ENCODE data around the gene COQ8B.

The COQ8B gene

DNA sequence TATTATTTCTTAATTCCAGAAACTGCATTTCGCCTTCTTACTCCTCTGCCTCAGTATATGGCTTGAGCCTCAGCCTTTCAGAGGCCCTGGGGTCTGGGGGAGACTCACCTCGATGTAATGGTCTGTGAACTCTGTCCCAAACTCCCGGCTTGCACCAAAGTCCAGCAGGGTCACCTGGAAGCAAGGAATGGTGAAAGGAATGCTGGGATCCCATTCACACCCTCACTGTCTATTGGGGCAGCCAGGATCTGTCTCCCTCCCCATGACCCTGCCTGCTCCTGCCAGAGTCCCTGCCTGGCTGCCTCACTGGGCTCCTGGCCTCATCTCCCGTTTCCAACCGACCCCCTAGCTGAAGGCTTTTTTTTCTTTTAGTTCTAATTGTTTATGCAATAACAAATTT is 20.8 kb downstream of the COQ8B start:
- Histone ChIP-seq H3K9ac (ENCODE audit: low read depth, low read length) (no peak overlapping the region), H3K27me3 (ENCODE audit: insufficient read depth, low read length) (no peaks in the 10 kb centered on the region)

DNA sequence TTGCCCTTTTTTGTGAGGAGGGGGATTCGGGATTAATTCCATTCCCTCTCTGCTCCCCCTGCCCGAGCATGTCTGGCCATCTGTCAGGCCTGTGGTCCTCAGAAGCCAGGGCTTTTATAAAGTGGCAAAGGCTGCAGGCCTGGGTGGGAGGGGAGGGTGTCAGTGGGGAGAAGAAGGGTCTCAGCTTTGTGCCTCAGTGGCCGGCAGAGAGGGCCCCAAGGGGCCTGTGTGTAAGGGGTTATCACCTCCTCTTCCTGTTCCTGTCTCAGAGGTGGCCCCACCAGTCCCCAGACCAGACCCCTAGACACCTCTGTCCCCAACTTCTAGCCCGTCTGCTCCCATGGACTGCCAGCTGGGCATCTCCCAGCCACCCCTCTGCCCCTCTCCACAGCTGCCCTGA is 22.8 kb downstream of the COQ8B start:
- no peak overlapping the region for H3K9ac ChIP-seq (ENCODE audit: low read depth, low read length)
- peaks cover 3% of the 10 kb centered on the region; the same call in 1 of the 2 replicates for H3K4me1 ChIP-seq (ENCODE audit: insufficient read depth, low read length)
- H3K9me3 ChIP-seq (ENCODE audit: insufficient read depth, low read depth, low read length): no peaks in the 10 kb centered on the region
- no peaks in the 10 kb centered on the region for H3K27me3 ChIP-seq (ENCODE audit: insufficient read depth, low read length)
- no peak overlapping the region for H3K27ac ChIP-seq (ENCODE audit: low read length)
- peaks cover 16% of the 10 kb centered on the region for H3K36me3 ChIP-seq (ENCODE audit: insufficient read depth, low read depth, low read length)
- no peak overlapping the region for H3K4me3 ChIP-seq (ENCODE audit: low read length)

More for the DNA sequence above, 20.8 kb downstream of the COQ8B start:
- peaks cover 29% of the 10 kb centered on the region for H3K36me3 ChIP-seq (ENCODE audit: insufficient read depth, low read depth, low read length)
- H3K27ac ChIP-seq (ENCODE audit: low read length): no peak overlapping the region
- H3K4me1 ChIP-seq (ENCODE audit: insufficient read depth, low read length): peaks cover 3% of the 10 kb centered on the region; the same call in 1 of the 2 replicates
- H3K4me3 ChIP-seq (ENCODE audit: low read length): no peak overlapping the region
- H3K9me3 ChIP-seq (ENCODE audit: insufficient read depth, low read depth, low read length): no peaks in the 10 kb centered on the region

DNA sequence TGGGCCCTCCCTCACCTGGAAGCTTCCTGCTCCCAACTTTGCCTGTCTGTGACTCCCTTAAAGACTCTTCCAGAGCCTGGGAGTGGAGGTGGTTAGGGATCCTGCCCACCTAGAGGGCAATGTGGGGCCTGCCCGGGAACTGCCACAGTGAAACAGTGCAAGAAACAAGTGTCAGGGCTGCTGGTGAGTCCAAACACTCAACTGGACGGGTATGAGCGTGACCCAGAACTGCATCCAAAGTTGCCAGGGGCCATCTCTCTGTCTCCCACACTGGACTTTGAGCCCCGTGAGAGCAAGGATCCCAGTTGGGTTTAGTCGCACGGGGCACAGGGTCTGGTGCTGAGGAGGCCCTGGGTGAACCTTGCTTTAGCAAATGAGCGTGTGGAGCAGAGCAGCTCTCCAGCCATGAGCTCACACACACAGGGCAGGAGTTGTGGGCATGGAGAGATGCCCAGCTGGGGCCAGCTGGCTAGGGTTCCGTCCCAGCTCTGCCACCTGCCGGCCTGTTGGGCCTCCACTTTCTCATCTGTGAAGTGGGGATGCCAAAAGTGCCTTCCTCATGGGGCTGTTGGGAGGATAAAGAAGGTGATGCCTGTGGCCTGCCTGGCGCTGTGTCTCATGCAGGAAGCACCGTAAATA is 23.4 kb downstream of the COQ8B start:
- Histone ChIP-seq H3K27ac (ENCODE audit: low read length) (no peak overlapping the region), H3K36me3 (ENCODE audit: insufficient read depth, low read depth, low read length) (peaks cover 16% of the 10 kb centered on the region), H3K27me3 (ENCODE audit: insufficient read depth, low read length) (no peaks in the 10 kb centered on the region), H3K9me3 (ENCODE audit: insufficient read depth, low read depth, low read length) (no peaks in the 10 kb centered on the region), H3K9ac (ENCODE audit: low read depth, low read length) (no peak overlapping the region), H3K4me3 (ENCODE audit: low read length) (no peak overlapping the region), H3K4me1 (ENCODE audit: insufficient read depth, low read length) (peaks cover 3% of the 10 kb centered on the region; the same call in 1 of the 2 replicates)

DNA sequence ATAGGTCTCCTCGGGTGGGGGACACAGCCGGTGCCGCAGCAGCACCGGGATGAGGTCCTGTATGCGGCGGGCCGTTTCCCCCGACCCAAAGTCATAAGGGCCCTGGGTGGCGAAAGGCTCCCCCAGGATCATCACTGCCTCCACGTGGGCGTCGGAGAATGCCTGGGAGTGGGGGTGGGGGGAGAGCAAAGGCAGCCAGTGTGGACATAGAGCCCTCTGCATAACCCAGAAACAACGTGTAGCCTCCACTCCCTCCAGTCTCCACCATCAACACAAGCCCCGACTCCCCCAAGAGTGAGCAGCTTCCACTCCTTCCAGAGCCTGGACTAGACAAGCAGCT is 24.5 kb downstream of the COQ8B start:
- Histone ChIP-seq H3K27me3 (ENCODE audit: insufficient read depth, low read length) (no peaks in the 10 kb centered on the region), H3K27ac (ENCODE audit: low read length) (no peak overlapping the region), H3K9me3 (ENCODE audit: insufficient read depth, low read depth, low read length) (no peaks in the 10 kb centered on the region), H3K4me3 (ENCODE audit: low read length) (no peak overlapping the region), H3K9ac (ENCODE audit: low read depth, low read length) (no peak overlapping the region), H3K4me1 (ENCODE audit: insufficient read depth, low read length) (peaks cover 3% of the 10 kb centered on the region; the same call in 1 of the 2 replicates), H3K36me3 (ENCODE audit: insufficient read depth, low read depth, low read length) (peaks cover 16% of the 10 kb centered on the region)

GRCh38 chr19:40691421-40692211 is 25.1 kb downstream of the COQ8B start:
- peaks cover 14% of the 10 kb centered on the region for H3K36me3 ChIP-seq (ENCODE audit: insufficient read depth, low read depth, low read length)
- no peaks in the 10 kb centered on the region for H3K27me3 ChIP-seq (ENCODE audit: insufficient read depth, low read length)
- H3K27ac ChIP-seq (ENCODE audit: low read length): no peak overlapping the region
- H3K4me1 ChIP-seq (ENCODE audit: insufficient read depth, low read length): peaks cover 3% of the 10 kb centered on the region; the same call in 1 of the 2 replicates
- peak overlapping the region; percentile 73; the same call in 1 of the 2 replicates for H3K4me3 ChIP-seq (ENCODE audit: low read length)
- H3K9ac ChIP-seq (ENCODE audit: low read depth, low read length): peak overlapping the region; percentile 87; the same call in 1 of the 2 replicates
- H3K9me3 ChIP-seq (ENCODE audit: insufficient read depth, low read depth, low read length): no peaks in the 10 kb centered on the region

DNA sequence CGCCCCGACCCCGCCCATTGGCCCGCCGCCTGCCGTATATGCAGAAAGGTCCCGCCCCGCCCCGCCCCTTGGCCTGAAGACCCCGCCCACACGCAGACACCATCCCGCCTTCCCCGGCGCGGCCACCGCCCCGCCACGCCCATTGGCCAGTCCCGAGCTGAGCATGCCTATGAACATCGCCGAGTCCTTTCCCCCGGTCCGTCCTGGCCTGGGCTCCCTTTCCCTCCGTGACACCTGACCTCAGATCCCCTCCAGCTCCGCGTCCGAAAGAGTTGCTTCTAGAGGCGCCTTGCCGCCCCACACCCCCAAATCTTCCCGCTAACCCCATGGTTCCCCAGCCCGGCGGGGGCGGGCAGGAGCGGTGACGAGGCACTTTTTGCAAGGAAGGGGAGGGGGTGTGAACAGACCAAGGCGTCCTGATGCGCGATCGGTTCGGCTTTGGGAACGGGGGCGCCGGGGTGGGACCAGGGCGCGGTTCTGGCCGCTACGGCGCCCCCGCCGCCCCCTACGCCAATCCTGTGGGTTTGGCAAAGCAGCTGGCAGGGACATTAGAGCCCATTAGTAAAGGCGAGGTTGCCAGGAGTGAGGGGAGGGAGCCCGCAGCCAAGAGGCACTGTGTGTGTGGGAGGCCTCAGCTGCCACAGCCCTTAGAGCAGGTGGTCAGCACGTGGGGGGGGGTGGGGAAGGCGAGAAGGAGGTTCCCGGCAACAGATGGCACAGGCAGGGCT is 25.8 kb downstream of the COQ8B start:
- no peaks in the 10 kb centered on the region for H3K9me3 ChIP-seq (ENCODE audit: insufficient read depth, low read depth, low read length)
- H3K27ac ChIP-seq (ENCODE audit: low read length): peak overlapping the region; percentile 87
- peak overlapping the region; percentile 92 for H3K4me3 ChIP-seq (ENCODE audit: low read length)
- H3K9ac ChIP-seq (ENCODE audit: low read depth, low read length): peak overlapping the region; percentile 87
- H3K4me1 ChIP-seq (ENCODE audit: insufficient read depth, low read length): peaks cover 3% of the 10 kb centered on the region; the same call in 1 of the 2 replicates
- no peaks in the 10 kb centered on the region for H3K27me3 ChIP-seq (ENCODE audit: insufficient read depth, low read length)
- H3K36me3 ChIP-seq (ENCODE audit: insufficient read depth, low read depth, low read length): peaks cover 18% of the 10 kb centered on the region

DNA sequence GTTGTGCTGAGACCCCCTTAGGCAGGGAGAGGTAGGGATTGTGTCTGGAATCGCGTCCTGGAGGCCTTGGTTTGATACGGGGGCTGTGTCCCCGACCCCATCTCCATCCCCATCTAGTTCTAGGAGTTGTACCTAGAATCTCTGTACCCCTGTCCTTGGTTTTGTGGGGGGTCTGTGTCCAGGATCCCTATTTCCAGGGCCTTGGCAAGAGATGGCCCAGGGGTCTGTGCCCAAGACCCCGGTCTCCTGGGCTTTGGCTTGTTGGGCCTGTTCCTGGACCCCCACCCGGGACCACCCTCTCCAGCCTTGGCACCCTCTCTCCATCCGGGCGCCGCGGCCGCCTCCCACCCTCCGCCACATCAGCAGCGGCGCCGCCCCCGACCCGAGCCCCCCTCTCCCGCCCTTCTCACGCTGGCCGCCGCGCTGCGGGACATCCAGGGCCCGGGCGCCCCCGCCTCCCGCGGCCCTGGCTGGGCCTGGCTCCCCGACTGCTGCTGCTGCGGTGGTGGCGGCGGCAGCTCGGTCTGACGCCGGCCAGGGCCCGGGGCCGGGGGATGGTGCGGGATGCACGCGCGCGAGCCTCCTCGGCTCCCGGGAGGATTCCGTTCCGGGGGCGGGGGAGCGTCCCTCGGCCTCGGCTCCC is 26.5 kb downstream of the COQ8B start, which contains the start of gene NUMBL:
Gene NUMBL, minus strand, starts transcription at position 602 of the 643 bp plus-strand sequence. Its CDS starts 168 bp downstream, at position 434.
- peaks cover 3% of the 10 kb centered on the region; the same call in 1 of the 2 replicates for H3K4me1 ChIP-seq (ENCODE audit: insufficient read depth, low read length)
- no peaks in the 10 kb centered on the region for H3K27me3 ChIP-seq (ENCODE audit: insufficient read depth, low read length)
- H3K27ac ChIP-seq (ENCODE audit: low read length): peak within 1 kb of the TSS; percentile 87
- H3K4me3 ChIP-seq (ENCODE audit: low read length): peak within 1 kb of the TSS; percentile 92
- H3K9ac ChIP-seq (ENCODE audit: low read depth, low read length): peak within 1 kb of the TSS; percentile 87
- H3K36me3 ChIP-seq (ENCODE audit: insufficient read depth, low read depth, low read length): peaks cover 18% of the 10 kb centered on the region
- no peaks in the 10 kb centered on the region for H3K9me3 ChIP-seq (ENCODE audit: insufficient read depth, low read depth, low read length)

DNA sequence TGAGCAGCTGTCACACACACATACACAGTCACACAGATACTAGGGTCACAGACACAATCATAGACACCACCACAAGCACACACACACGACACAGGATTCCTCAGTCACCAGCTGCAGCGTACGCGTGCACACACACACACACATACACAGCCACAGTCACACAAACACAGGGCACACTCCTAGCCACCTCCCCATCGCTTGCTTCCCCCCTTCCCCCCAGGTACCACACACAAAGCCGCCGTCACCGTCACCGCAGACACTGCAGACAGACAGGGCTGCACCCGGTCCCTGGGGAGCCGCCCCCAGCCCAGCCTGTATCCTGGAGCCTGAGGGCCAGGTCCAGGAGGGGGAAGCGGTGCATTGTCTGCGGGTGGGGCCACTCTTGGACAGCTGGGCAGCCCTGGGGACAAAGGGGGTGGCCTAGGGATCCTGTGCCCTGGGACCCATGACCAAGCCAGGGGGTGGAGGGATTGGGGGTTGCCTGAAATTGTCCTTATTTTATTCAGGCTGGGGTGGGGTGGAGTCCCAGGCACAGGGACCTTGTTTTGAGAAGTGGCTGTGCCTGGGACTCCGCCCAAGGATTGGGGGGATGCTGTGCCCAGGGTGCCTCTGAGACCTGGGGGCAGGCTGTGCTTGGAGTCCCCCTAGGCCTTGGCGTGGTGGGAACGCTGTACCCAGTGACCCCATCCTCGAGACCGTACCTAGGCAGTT is 27.2 kb downstream of the COQ8B start:
- Histone ChIP-seq H3K9me3 (ENCODE audit: insufficient read depth, low read depth, low read length) (no peaks in the 10 kb centered on the region), H3K9ac (ENCODE audit: low read depth, low read length) (peak overlapping the region; percentile 84), H3K27me3 (ENCODE audit: insufficient read depth, low read length) (no peaks in the 10 kb centered on the region), H3K36me3 (ENCODE audit: insufficient read depth, low read depth, low read length) (peaks cover 18% of the 10 kb centered on the region), H3K4me1 (ENCODE audit: insufficient read depth, low read length) (peaks cover 3% of the 10 kb centered on the region; the same call in 1 of the 2 replicates), H3K4me3 (ENCODE audit: low read length) (peak overlapping the region; percentile 92), H3K27ac (ENCODE audit: low read length) (no peak overlapping the region)

DNA sequence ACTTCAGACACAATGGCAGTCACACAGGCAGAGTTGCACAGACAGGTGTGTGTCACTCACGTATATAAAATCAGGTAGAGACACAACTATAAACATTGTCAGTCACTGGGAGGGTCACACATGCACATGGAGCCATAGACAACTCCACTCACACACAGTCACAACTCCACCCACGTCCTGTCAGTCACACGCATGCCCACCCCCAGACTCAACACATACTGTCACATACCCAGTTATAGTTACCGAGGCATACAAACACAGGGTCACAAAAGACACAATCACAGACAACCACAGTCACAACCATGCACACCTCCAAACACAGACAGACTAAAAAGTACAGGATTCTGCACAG is 27.7 kb downstream of the COQ8B start:
- Histone ChIP-seq H3K9me3 (ENCODE audit: insufficient read depth, low read depth, low read length) (no peaks in the 10 kb centered on the region), H3K4me1 (ENCODE audit: insufficient read depth, low read length) (peaks cover 3% of the 10 kb centered on the region; the same call in 1 of the 2 replicates), H3K27me3 (ENCODE audit: insufficient read depth, low read length) (no peaks in the 10 kb centered on the region), H3K27ac (ENCODE audit: low read length) (no peak overlapping the region), H3K4me3 (ENCODE audit: low read length) (peak overlapping the region; percentile 92), H3K9ac (ENCODE audit: low read depth, low read length) (peak overlapping the region; percentile 84; the same call in 1 of the 2 replicates), H3K36me3 (ENCODE audit: insufficient read depth, low read depth, low read length) (peaks cover 17% of the 10 kb centered on the region)

GRCh38 chr19:40688309-40688708 is 28.4 kb downstream of the COQ8B start:
- Histone ChIP-seq H3K4me1 (ENCODE audit: insufficient read depth, low read length) (peaks cover 3% of the 10 kb centered on the region; the same call in 1 of the 2 replicates), H3K27ac (ENCODE audit: low read length) (no peak overlapping the region), H3K27me3 (ENCODE audit: insufficient read depth, low read length) (no peaks in the 10 kb centered on the region), H3K36me3 (ENCODE audit: insufficient read depth, low read depth, low read length) (peaks cover 20% of the 10 kb centered on the region), H3K4me3 (ENCODE audit: low read length) (no peak overlapping the region), H3K9ac (ENCODE audit: low read depth, low read length) (no peak overlapping the region), H3K9me3 (ENCODE audit: insufficient read depth, low read depth, low read length) (no peaks in the 10 kb centered on the region)
